GM12875 (cell line): ENCODE results near the gene CTRL.

Experiments
- H3K4me3 ChIP-seq: one replicate; pipeline ENCODE4 v1.5.1; 2011; ENCODE audit warnings: low read depth, low read length, control low read depth
- TF ChIP-seq, protein P1 (sequence below): IDR thresholded peaks from 2 replicates; pipeline ENCODE4 v1.5.1; 2011; ENCODE audit warnings: low read depth, mild to moderate bottlenecking, control low read depth, inconsistent platforms, low read length, moderate library complexity, borderline replicate concordance; ENCODE audit not compliant: insufficient read depth

The CTRL gene

DNA sequence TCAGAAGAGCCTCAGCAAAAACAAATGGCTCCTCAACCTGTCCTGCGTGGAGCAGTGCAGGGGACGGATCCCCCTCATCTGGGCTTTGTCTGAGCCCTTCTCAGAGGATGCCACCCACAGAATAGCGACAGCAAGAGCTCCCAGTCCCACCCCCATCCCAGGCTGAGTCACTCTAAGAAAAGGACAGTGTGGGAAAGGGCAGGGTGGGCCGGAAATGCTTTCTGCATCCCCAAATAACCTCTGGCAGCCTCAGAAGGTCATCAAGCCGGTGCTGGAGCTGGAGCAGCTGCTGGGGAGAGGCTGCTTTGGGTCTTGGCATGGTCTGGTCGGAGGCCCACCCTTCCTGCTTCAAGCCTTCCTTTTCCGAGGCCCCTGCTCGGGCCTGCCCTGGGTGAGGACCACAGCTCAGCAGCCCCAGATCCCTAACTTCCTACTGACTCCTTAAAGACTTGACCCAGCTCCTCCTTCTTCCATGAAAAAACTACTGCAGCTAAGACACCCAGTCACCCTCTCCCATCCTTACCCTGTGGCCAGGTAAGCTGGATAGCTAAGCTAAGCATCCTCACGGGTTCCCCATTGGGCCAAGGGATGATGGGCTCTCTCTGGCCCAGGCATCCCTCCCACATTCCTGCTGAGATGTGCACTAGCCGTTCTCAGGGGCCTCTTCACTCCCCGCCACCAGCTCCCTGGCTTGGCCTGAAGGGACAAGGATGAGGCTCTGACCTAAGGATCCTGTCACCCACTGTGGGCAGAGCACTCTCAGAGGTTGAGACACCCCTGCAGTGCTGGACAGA, 28.1 kb upstream of the CTRL start:
- TF ChIP-seq, protein P1, sequence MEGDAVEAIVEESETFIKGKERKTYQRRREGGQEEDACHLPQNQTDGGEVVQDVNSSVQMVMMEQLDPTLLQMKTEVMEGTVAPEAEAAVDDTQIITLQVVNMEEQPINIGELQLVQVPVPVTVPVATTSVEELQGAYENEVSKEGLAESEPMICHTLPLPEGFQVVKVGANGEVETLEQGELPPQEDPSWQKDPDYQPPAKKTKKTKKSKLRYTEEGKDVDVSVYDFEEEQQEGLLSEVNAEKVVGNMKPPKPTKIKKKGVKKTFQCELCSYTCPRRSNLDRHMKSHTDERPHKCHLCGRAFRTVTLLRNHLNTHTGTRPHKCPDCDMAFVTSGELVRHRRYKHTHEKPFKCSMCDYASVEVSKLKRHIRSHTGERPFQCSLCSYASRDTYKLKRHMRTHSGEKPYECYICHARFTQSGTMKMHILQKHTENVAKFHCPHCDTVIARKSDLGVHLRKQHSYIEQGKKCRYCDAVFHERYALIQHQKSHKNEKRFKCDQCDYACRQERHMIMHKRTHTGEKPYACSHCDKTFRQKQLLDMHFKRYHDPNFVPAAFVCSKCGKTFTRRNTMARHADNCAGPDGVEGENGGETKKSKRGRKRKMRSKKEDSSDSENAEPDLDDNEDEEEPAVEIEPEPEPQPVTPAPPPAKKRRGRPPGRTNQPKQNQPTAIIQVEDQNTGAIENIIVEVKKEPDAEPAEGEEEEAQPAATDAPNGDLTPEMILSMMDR = no peak
- no peak overlapping the region for H3K4me3 ChIP-seq

DNA sequence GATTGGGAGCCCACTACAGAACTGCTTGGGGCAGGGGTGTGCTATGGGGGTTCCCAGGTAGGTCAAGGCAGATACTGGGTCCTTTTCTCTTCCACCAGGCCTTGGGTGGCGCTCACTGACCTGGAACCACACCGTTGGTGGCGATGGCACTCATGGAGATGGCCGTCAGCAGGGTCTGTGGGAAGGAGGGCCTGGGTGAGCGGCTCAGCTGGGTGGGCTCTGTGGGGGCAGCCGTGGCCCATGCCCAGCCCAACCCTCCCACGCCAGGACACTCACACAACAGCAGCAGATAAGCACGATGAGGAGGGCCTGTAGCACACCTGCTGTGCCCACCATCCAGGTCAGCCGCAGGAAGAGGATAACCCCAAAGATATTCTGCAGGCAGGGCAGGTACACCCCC, 26.0 kb upstream of the CTRL start:
- TF ChIP-seq, protein P1 = no peak
- no peak overlapping the region for H3K4me3 ChIP-seq

- no peak overlapping the region for H3K4me3 ChIP-seq
- TF ChIP-seq, protein P1 = no peak
Measured at GRCh38 chr16:67954421-67955196, 22.9 kb upstream of the CTRL start.

DNA sequence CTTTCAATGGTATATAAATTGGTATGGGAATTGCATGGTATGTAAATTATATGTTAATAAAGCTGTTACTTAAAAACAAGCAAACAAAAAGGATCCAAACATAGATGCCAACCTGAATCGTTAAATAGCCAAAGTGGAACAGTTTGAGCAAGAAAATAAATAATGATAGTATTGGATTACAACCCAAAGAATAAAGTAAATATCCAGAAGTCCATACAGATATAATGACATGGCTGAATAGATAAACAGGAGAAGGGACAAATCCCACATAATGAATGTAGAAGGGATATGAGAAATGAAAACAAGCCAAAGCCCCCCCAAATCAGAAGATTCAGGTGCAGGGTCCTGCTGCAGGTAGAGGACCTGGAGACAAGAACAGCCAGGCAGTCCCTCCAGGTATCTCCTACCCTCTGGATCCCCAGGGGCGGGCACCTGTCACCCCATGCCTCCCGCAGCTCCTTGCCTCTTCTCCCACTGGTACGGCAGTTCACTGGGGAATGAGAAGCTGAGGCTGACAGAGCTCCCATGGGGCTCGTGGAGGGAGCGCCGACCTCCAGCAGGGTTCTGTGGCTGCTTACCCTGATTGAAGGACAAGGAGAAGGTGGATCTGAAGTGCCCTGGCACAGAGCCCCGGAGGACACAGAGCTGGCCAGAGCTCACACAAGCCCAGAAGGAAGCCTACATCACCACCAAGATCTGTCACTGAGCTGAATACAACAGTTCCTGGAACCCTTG, 22.1 kb upstream of the CTRL start:
- TF ChIP-seq, protein P1 = no peak
- no peak overlapping the region for H3K4me3 ChIP-seq

GRCh38 chr16:67951485-67951884, 19.8 kb upstream of the CTRL start:
- no peak overlapping the region for H3K4me3 ChIP-seq
- TF ChIP-seq, protein P1 = no peak

GRCh38 chr16:67950335-67950843, 18.7 kb upstream of the CTRL start:
- no peak overlapping the region for H3K4me3 ChIP-seq
- TF ChIP-seq, protein P1 = no peak
